Panc1 (cell line): Measurements from ENCODE around the gene PTPRE. TPM values are rescaled to one million over a fixed set of nuclear protein-coding genes. Genes with fewer than 3 reads are reported as not detected.
A peak's percentile ranks its signal among the peaks of the same experiment; 100 is the strongest.

ENCODE experiments used
- ATAC-seq: fragments of 200-7000 bp; cut with Tn5 transposase; 2 replicates; pipeline ENCODE4 v1.9.1; 2020; ENCODE audit warnings: mild to moderate bottlenecking, moderate library complexity
- BruUV-seq: library from RNA; stranded (reverse); fragments of 400-500 nt; replicated peaks from 2 replicates; lab custom pipeline; 2021; lab: Mats Ljungman, UMichigan
- CTCF ChIA-PET: fragments of 300-600 bp; sonication (Branson Sonifier 250); formaldehyde crosslinking; loops from one replicate; lab custom pipeline; 2022; ENCODE audit warnings: antibody characterized with exemption; lab: Charles Lee
- POLR2A ChIA-PET: fragments of 300-600 bp; sonication (Branson Sonifier 250); formaldehyde crosslinking; loops from one replicate; lab custom pipeline; 2022; ENCODE audit warnings: antibody characterized with exemption; lab: Charles Lee
- DNase-seq: peaks from one replicate; pipeline ENCODE4 v3.0.0-alpha.2; 2010; ENCODE audit warnings: low read depth, low spot score
- H3K27ac ChIP-seq: 2 replicates; pipeline ENCODE4 v1.5.1; 2011; ENCODE audit warnings: mild to moderate bottlenecking, low read length, inconsistent platforms
- H3K27me3 ChIP-seq: fragments of 200-500 bp; sonication (Bioruptor generic); 2 replicates; pipeline ENCODE4 v1.6.0; 2014; ENCODE audit warnings: low read length, inconsistent platforms; ENCODE audit not compliant: control insufficient read depth, insufficient read depth
- H3K36me3 ChIP-seq: fragments of 200-500 bp; sonication (Bioruptor generic); 2 replicates; pipeline ENCODE4 v1.5.1; 2014; ENCODE audit warnings: inconsistent platforms, mild to moderate bottlenecking, low read length, moderate library complexity; ENCODE audit not compliant: control insufficient read depth, insufficient read depth
- H3K4me1 ChIP-seq: 2 replicates; pipeline ENCODE4 v1.5.1; 2011; ENCODE audit warnings: inconsistent platforms, mild to moderate bottlenecking, low read length, moderate library complexity; ENCODE audit not compliant: control insufficient read depth, insufficient read depth
- H3K4me3 ChIP-seq, 2 experiments: 2 replicates each; pipeline ENCODE4 v1.5.1; 2011 to 2012; ENCODE audit warnings: low read depth in 2 of 2, low read length in 2 of 2, mild to moderate bottlenecking in 2 of 2, inconsistent platforms in 1 of 2, moderate library complexity in 1 of 2
- H3K9me3 ChIP-seq: fragments of 200-500 bp; sonication (Bioruptor generic); 2 replicates; pipeline ENCODE4 v1.5.1; 2014; ENCODE audit warnings: low read depth, mild to moderate bottlenecking, inconsistent platforms, low read length, moderate library complexity; ENCODE audit not compliant: control insufficient read depth, insufficient read depth
- CTCF ChIP-seq: fragments of 450-650 bp; IDR thresholded peaks from 2 replicates; pipeline ENCODE4 v1.5.1; 2017; ENCODE audit warnings: mild to moderate bottlenecking
- POLR2AphosphoS5 ChIP-seq: IDR thresholded peaks from 2 replicates; pipeline ENCODE4 v1.6.1; 2012; ENCODE audit warnings: mild to moderate bottlenecking, low read depth, low read length, moderate library complexity
- REST ChIP-seq, 2 experiments: IDR thresholded peaks; 2 replicates each; pipeline ENCODE4 v1.6.1; 2011 to 2012; ENCODE audit warnings: low read depth in 2 of 2, control low read depth in 1 of 2, low read length in 1 of 2, mild to moderate bottlenecking in 1 of 2, moderate library complexity in 1 of 2; ENCODE audit not compliant: insufficient read depth in 1 of 2
- SIN3A ChIP-seq: IDR thresholded peaks from 2 replicates; pipeline ENCODE4 v1.6.1; 2012; ENCODE audit warnings: low read depth, mild to moderate bottlenecking, low read length, moderate library complexity, borderline replicate concordance; ENCODE audit not compliant: insufficient read depth
- TCF7L2 ChIP-seq: IDR thresholded peaks from 2 replicates; pipeline ENCODE4 v1.6.1; 2011; ENCODE audit warnings: mild to moderate bottlenecking, low read depth, low read length, inconsistent platforms
- in situ Hi-C: cut with HindIII; loops from 2 replicates; pipeline ENCODE4 v1.10.0; 2016; ENCODE audit warnings: low sequenced_read_pairs, low pct_unique_long_range_greater_than_20kb
- intact Hi-C: fragments of 100-400 bp; cut with micrococcal nuclease; formaldehyde crosslinking; loops from one replicate; pipeline ENCODE4 v1.10.0; 2022; ENCODE audit not compliant: unreplicated experiment
- total RNA-seq: library from RNA; stranded (reverse); gene quantifications from one replicate; pipeline ENCODE4 v1.2.1, GENCODE V29; 2021; ENCODE audit not compliant: unreplicated experiment

Gene PTPRE
- total RNA-seq, 1 experiment from 2014 or later = 0.44 TPM

GRCh38 chr10:128046953-128047290 is 140.0 kb downstream of the PTPRE start:
- no peak for ATAC-seq
- Histone ChIP-seq H3K27me3 (no peaks in the 10 kb centered on the region), H3K9me3 (no peaks in the 10 kb centered on the region), H3K4me1 (no peaks in the 10 kb centered on the region), H3K27ac (no peak overlapping the region), H3K36me3 (no peaks in the 10 kb centered on the region), H3K4me3 (no peak overlapping the region)
- intact Hi-C loops = no loop called here
- no peak for TF ChIP-seq TCF7L2
- TF ChIP-seq SIN3A = no peak
- no peak for TF ChIP-seq CTCF
- no peak for TF ChIP-seq REST (IDR thresholded peaks at IDR 0.05; ENCODE audit: insufficient read depth in 1 of 2, low read depth in 2 of 2, low read length in 1 of 2)
- no peak for TF ChIP-seq POLR2AphosphoS5
- BruUV-seq = no TSS peak
- ChIA-PET POLR2A (no interaction called here), CTCF (interaction anchor here (0.6 kb wide), 1 partner anchor 12 kb away, joined by 3 read pairs; no protein-coding TSS in a partner anchor)
- in situ Hi-C loops = no loop called here
- DNase-seq = no peak

- DNase-seq = no peak
- peak; percentile 79 for ATAC-seq
- no peaks in the 10 kb centered on the region for H3K4me1 ChIP-seq
- no peaks in the 10 kb centered on the region for H3K9me3 ChIP-seq
- intact Hi-C loops = no loop called here
- no peak overlapping the region for H3K27ac ChIP-seq
- in situ Hi-C loops = no loop called here
- H3K36me3 ChIP-seq = no peaks in the 10 kb centered on the region
- POLR2A ChIA-PET = no interaction called here
- TF ChIP-seq POLR2AphosphoS5 (no peak), TCF7L2 (no peak)
- no peak overlapping the region for H3K4me3 ChIP-seq
- BruUV-seq = no TSS peak
- CTCF ChIA-PET = interaction anchor here (0.6 kb wide), 1 partner anchor 12 kb away, joined by 3 read pairs; no protein-coding TSS in a partner anchor
- H3K27me3 ChIP-seq = no peaks in the 10 kb centered on the region
Measured at GRCh38 chr10:128047351-128047750, 140.4 kb downstream of the PTPRE start.

- in situ Hi-C loops (no loop called here), intact Hi-C loops (no loop called here)
- H3K9me3 ChIP-seq = no peaks in the 10 kb centered on the region
- no peak for DNase-seq
- no TSS peak for BruUV-seq
- H3K36me3 ChIP-seq = no peaks in the 10 kb centered on the region
- no peak for ATAC-seq
- ChIA-PET CTCF (interaction anchor here (1.3 kb wide), 1 partner anchor 37 kb away, joined by 3 read pairs; no protein-coding TSS in a partner anchor), POLR2A (no interaction called here)
- no peak overlapping the region for H3K27ac ChIP-seq
- no peaks in the 10 kb centered on the region for H3K4me1 ChIP-seq
- no peak for TF ChIP-seq REST (IDR thresholded peaks at IDR 0.05; ENCODE audit: insufficient read depth in 1 of 2, low read depth in 2 of 2, low read length in 1 of 2)
- TF ChIP-seq TCF7L2 = no peak
- no peak for TF ChIP-seq POLR2AphosphoS5
- no peak for TF ChIP-seq CTCF
- TF ChIP-seq SIN3A = no peak
- H3K27me3 ChIP-seq = no peaks in the 10 kb centered on the region
- no peak overlapping the region for H3K4me3 ChIP-seq
Measured at GRCh38 chr10:128047991-128048818, 141.3 kb downstream of the PTPRE start.
